HG03135 (cell line): Measurements from ENCODE around the gene VMA21.
A peak's percentile ranks its signal among the peaks of the same experiment; 100 is the strongest.

ENCODE experiments used
- ATAC-seq: cut with Tn5 transposase; IDR thresholded peaks from one replicate; pipeline ENCODE4 v1.9.1; 2021; ENCODE audit warnings: mild to moderate bottlenecking, moderate library complexity; ENCODE audit not compliant: unreplicated experiment

The VMA21 gene

GRCh38 chrX:151396825-151397740, at the start of gene VMA21:
Gene VMA21 (plus strand): TSS chrX:151397206. CDS start chrX:151397309, 103 bp downstream.
- peak; percentile 78 for ATAC-seq

GRCh38 chrX:151359341-151359740, 37.7 kb upstream of the VMA21 start:
- no peak for ATAC-seq

- ATAC-seq = no peak
These were observed 36.8 kb upstream of the VMA21 start for GRCh38 chrX:151359931-151360871.

- ATAC-seq = no peak
These were observed 33.7 kb upstream of the VMA21 start for GRCh38 chrX:151363316-151363715.

GRCh38 chrX:151365579-151365978, 31.4 kb upstream of the VMA21 start:
- ATAC-seq = no peak

GRCh38 chrX:151370906-151371305, 26.1 kb upstream of the VMA21 start:
- no peak for ATAC-seq

GRCh38 chrX:151384807-151385206, 12.2 kb upstream of the VMA21 start:
- ATAC-seq = no peak

- no peak for ATAC-seq
These were observed 10.1 kb upstream of the VMA21 start for GRCh38 chrX:151386838-151387459.

- ATAC-seq = no peak
These were observed 5.3 kb upstream of the VMA21 start for GRCh38 chrX:151391722-151392121.

- peak; percentile 50 for ATAC-seq
These were observed 3.5 kb upstream of the VMA21 start for GRCh38 chrX:151393514-151393913.

GRCh38 chrX:151396042-151396824, 773 bp upstream of the VMA21 start:
- ATAC-seq = peak; percentile 28

GRCh38 chrX:151397741-151398070, 700 bp downstream of the VMA21 start:
- ATAC-seq = no peak

- no peak for ATAC-seq
These were observed 1.3 kb downstream of the VMA21 start for GRCh38 chrX:151398346-151398745.

GRCh38 chrX:151402719-151403390, 5.8 kb downstream of the VMA21 start:
- ATAC-seq = no peak

- no peak for ATAC-seq
These were observed 19.6 kb downstream of the VMA21 start for GRCh38 chrX:151416579-151416978.

- no peak for ATAC-seq
These were observed 22.8 kb downstream of the VMA21 start for GRCh38 chrX:151419782-151420181.

- no peak for ATAC-seq
These were observed 27.5 kb downstream of the VMA21 start for GRCh38 chrX:151424505-151424904.

GRCh38 chrX:151448509-151448908, 51.5 kb downstream of the VMA21 start:
- no peak for ATAC-seq

GRCh38 chrX:151458824-151459223, 61.8 kb downstream of the VMA21 start:
- no peak for ATAC-seq
